DND-41 (cell line): ENCODE measurements around the gene GRIP2.

ENCODE experiments used
- CTCF ChIP-seq: IDR thresholded peaks from 2 replicates; pipeline ENCODE4 v1.5.1; 2012; ENCODE audit warnings: borderline replicate concordance, low read length, moderate library complexity, mild to moderate bottlenecking; ENCODE audit not compliant: poor library complexity, severe bottlenecking; ENCODE audit errors: extremely low read depth
- EZH2 ChIP-seq: IDR thresholded peaks from 3 replicates; pipeline ENCODE4 v1.6.1; 2012; ENCODE audit warnings: borderline replicate concordance, low read depth, mild to moderate bottlenecking, moderate library complexity, low read length, inconsistent platforms; ENCODE audit not compliant: severe bottlenecking

- no peak for TF ChIP-seq EZH2
- no peak for TF ChIP-seq CTCF
Observed at GRCh38 chr3:14458434-14459275, 81.5 kb downstream of the GRIP2 start.
